ENCODE data around the gene CST2.

CST2 gene

DNA sequence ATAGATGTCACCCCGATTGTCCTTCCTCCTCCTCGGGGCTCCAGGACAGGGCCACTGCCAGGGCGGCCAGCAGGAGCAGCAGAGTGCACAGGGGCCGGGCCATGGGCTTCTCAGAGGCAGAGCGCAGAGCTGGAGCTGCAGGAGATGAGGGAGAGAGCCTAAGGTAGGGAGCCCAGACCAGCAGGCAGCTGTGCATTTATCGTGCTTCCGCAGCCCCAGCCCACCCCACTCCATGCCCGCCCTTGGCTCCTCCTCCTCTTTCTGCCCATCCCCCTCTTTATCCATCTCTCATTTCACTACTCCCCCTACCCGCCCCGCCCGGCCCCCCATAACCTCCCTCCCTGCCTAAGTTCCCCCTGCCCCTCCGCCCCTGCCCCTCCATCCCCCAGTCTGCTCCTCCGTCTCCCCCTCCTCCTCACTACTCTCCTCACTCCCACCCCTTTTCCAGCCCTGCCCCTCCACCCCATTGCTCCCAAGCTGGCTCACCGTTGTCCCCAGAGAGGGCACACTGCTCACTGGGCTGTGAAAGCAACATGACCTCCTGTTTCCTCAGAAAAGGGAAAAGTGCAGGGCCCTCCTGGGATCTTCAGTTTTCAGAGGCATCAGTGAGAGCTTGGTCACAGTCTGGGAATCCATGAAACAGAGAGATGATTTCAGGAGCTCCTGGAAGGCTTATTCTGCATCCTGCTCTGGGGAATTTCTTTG is 50.3 kb downstream of the CST2 start:
- TF ChIP-seq, protein P1, sequence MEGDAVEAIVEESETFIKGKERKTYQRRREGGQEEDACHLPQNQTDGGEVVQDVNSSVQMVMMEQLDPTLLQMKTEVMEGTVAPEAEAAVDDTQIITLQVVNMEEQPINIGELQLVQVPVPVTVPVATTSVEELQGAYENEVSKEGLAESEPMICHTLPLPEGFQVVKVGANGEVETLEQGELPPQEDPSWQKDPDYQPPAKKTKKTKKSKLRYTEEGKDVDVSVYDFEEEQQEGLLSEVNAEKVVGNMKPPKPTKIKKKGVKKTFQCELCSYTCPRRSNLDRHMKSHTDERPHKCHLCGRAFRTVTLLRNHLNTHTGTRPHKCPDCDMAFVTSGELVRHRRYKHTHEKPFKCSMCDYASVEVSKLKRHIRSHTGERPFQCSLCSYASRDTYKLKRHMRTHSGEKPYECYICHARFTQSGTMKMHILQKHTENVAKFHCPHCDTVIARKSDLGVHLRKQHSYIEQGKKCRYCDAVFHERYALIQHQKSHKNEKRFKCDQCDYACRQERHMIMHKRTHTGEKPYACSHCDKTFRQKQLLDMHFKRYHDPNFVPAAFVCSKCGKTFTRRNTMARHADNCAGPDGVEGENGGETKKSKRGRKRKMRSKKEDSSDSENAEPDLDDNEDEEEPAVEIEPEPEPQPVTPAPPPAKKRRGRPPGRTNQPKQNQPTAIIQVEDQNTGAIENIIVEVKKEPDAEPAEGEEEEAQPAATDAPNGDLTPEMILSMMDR (conservative IDR thresholded peaks at IDR 0.05; ENCODE audit: low read length) = no peak
- no peak for DNase-seq (ENCODE audit: low read depth)
- no peak overlapping the region for H3K4me3 ChIP-seq (ENCODE audit: low read length)

DNA sequence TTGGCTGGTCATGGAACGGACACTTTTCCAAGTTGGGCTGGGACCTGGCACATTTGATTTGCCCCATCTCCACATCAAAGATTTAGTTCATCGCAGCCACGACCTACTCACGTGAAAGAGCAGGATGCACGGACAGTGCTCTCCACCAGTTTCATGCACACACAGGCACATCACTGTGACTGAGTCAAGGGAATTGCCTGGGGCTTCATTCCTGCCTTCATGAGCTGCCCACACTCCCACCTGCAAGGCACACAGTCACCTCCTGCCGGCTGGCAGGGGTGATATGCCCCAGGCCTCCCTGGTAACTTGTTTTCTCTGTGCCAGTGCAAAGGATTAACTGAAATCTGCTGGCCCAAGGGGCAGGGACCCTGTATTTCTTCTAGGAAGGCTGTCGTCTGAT is 52.4 kb downstream of the CST2 start:
- TF ChIP-seq, protein P1 (conservative IDR thresholded peaks at IDR 0.05; ENCODE audit: low read length) = no peak
- H3K4me3 ChIP-seq (ENCODE audit: low read length) = no peak overlapping the region
- no peak for DNase-seq (ENCODE audit: low read depth)
